CD14-positive monocyte (primary cell): Measurements from ENCODE around the gene SORD. TPM values are rescaled to one million over a fixed set of nuclear protein-coding genes. Genes with fewer than 3 reads are reported as not detected.

Experiments
- DNase-seq, 3 donors: peaks; one replicate each; pipeline ENCODE4 v3.0.0-alpha.2; 2011 to 2022
- H2AFZ ChIP-seq: 2 replicates; pipeline ENCODE4 v1.6.0; 2012; ENCODE audit warnings: mild to moderate bottlenecking, low read depth, low read length, inconsistent platforms; ENCODE audit not compliant: insufficient read depth, poor library complexity, severe bottlenecking
- H3K27ac ChIP-seq, 2 donors: 1 replicate in 1 of 2; 2 replicates in 1 of 2; pipeline ENCODE4 v1.5.1; 2012 to 2013; ENCODE audit warnings: low read length in 2 of 2, control low read depth in 1 of 2, inconsistent platforms in 1 of 2, low read depth in 1 of 2, mild to moderate bottlenecking in 1 of 2
- H3K27me3 ChIP-seq, 2 donors: one replicate each; pipeline versions ENCODE4 v1.6.0 to v1.6.1; 2011 to 2013; ENCODE audit warnings: low read length in 2 of 2; ENCODE audit not compliant: control insufficient read depth in 2 of 2, insufficient read depth in 2 of 2
- H3K36me3 ChIP-seq, 2 donors: replicated peaks in 1 of 2; 1 replicate in 1 of 2; 2 replicates in 1 of 2; pipeline versions ENCODE4 v1.5.1 to v1.6.1; 2012 to 2013; ENCODE audit warnings: low read length in 2 of 2, control low read depth in 1 of 2, inconsistent platforms in 1 of 2, mild to moderate bottlenecking in 1 of 2; ENCODE audit not compliant: insufficient read depth in 2 of 2, control insufficient read depth in 1 of 2
- H3K4me1 ChIP-seq, 2 donors: 1 replicate in 1 of 2; 2 replicates in 1 of 2; pipeline versions ENCODE4 v1.5.1 to v1.6.1; 2012 to 2013; ENCODE audit warnings: low read length in 2 of 2, control low read depth in 1 of 2, inconsistent platforms in 1 of 2, mild to moderate bottlenecking in 1 of 2, moderate library complexity in 1 of 2; ENCODE audit not compliant: insufficient read depth in 2 of 2, control insufficient read depth in 1 of 2
- H3K4me2 ChIP-seq: replicated peaks from 2 replicates; pipeline ENCODE3; 2012; ENCODE audit warnings: low read length, moderate library complexity, mild to moderate bottlenecking; ENCODE audit not compliant: poor library complexity, severe bottlenecking; ENCODE audit errors: extremely low read depth
- H3K4me3 ChIP-seq, 3 experiments: fragments of 200-600 bp in 1 of 3; sonication (generic) in 1 of 3; replicated peaks in 1 of 3; 1 replicate in 2 of 3; 2 replicates in 1 of 3; pipeline ENCODE4 v1.5.1; 2011 to 2013; ENCODE audit warnings: low read length in 3 of 3, mild to moderate bottlenecking in 3 of 3, control low read depth in 2 of 3, low read depth in 2 of 3, inconsistent platforms in 1 of 3, moderate library complexity in 1 of 3
- H3K79me2 ChIP-seq: 2 replicates; pipeline ENCODE4 v1.6.0; 2012; ENCODE audit warnings: mild to moderate bottlenecking, control low read depth, inconsistent platforms, low read length, moderate library complexity; ENCODE audit not compliant: insufficient read depth
- H3K9ac ChIP-seq: 2 replicates; pipeline ENCODE4 v1.6.0; 2017; ENCODE audit warnings: low read length, mild to moderate bottlenecking; ENCODE audit not compliant: insufficient read depth, poor library complexity, severe bottlenecking
- H3K9me3 ChIP-seq, 2 donors: replicated peaks in 1 of 2; 1 replicate in 1 of 2; 2 replicates in 1 of 2; pipeline versions ENCODE4 v1.5.1 to v1.6.1; 2012 to 2013; ENCODE audit warnings: low read length in 2 of 2, control low read depth in 1 of 2; ENCODE audit not compliant: control insufficient read depth in 1 of 2, insufficient read depth in 1 of 2
- H4K20me1 ChIP-seq: 2 replicates; pipeline ENCODE4 v1.6.0; 2012; ENCODE audit warnings: mild to moderate bottlenecking, low read length, control low read depth, moderate library complexity; ENCODE audit not compliant: insufficient read depth
- H3K27ac Mint-ChIP-seq, 7 donors: one replicate each; pipeline ENCODE4 v1.8.0; 2020; ENCODE audit warnings: mild to moderate bottlenecking in 7 of 7, mixed read lengths in 7 of 7, moderate library complexity in 6 of 7, inconsistent platforms in 2 of 7
- H3K27me3 Mint-ChIP-seq, 3 donors: one replicate each; pipeline ENCODE4 v1.8.0; 2021 to 2022; ENCODE audit warnings: low read depth in 3 of 3, mild to moderate bottlenecking in 3 of 3, mixed read lengths in 3 of 3, moderate library complexity in 3 of 3, inconsistent platforms in 1 of 3
- H3K36me3 Mint-ChIP-seq, 2 donors: one replicate each; pipeline ENCODE4 v1.8.0; 2020; ENCODE audit warnings: mixed read lengths in 2 of 2, inconsistent platforms in 1 of 2, mild to moderate bottlenecking in 1 of 2
- H3K4me1 Mint-ChIP-seq: one replicate; pipeline ENCODE4 v1.8.0; 2020; ENCODE audit warnings: mild to moderate bottlenecking, mixed read lengths
- H3K4me3 Mint-ChIP-seq, 2 donors: one replicate each; pipeline ENCODE4 v1.8.0; 2020; ENCODE audit warnings: mild to moderate bottlenecking in 2 of 2, mixed read lengths in 2 of 2, moderate library complexity in 1 of 2
- H3K9me3 Mint-ChIP-seq, 7 donors: one replicate each; pipeline ENCODE4 v1.8.0; 2020 to 2022; ENCODE audit warnings: mixed read lengths in 7 of 7, mild to moderate bottlenecking in 6 of 7, moderate library complexity in 6 of 7, inconsistent platforms in 2 of 7
- CTCF ChIP-seq: fragments of 200-600 bp; IDR thresholded peaks from one replicate; pipeline ENCODE4 v1.8.0; 2022; ENCODE audit warnings: antibody characterized with exemption, mild to moderate bottlenecking
- WGBS: methylation state at CpG from one replicate; pipeline ENCODE4 v1.1.5; 2013; ENCODE audit warnings: missing lambda C conversion rate; ENCODE audit not compliant: insufficient coverage; 5-methylcytosine and 5-hydroxymethylcytosine counted together
- intact Hi-C, 2 donors: fragments of 100-400 bp; cut with micrococcal nuclease; formaldehyde crosslinking; loops; one replicate each; pipeline versions ENCODE4 v1.15.0 to v1.15.1; 2023
- polyA plus RNA-seq, 3 donors: library from polyadenylated mRNA; depleted of rRNA in 1 of 3; unstranded in 2 of 3; stranded (reverse) in 1 of 3; fragments of 300-500 nt in 2 of 3; fragments of >200 nt in 1 of 3; fragmentation: Illumina TruSeq in 2 of 3; gene quantifications; 1 replicate in 2 of 3; 2 replicates in 1 of 3; pipeline ENCODE4 v1.2.3, GENCODE V29; 2012 to 2021

Gene SORD
- polyA plus RNA-seq, 3 donors = 17.9 to 22.6 (median 21.7) TPM

GRCh38 chr15:45105586-45105985 is 82.6 kb downstream of the SORD start:
- no peak overlapping the region for H3K4me3 Mint-ChIP-seq
- Histone ChIP-seq H3K4me2 (no peak overlapping the region), H3K27ac (no peak overlapping the region), H2AFZ (no peak overlapping the region), H3K79me2 (no peaks in the 10 kb centered on the region), H3K27me3 (peaks cover 12 to 17% of the 10 kb centered on the region in 2 donors), H3K4me3 (no peak overlapping the region), H3K9ac (no peak overlapping the region), H3K4me1 (no peaks in the 10 kb centered on the region), H3K36me3 (no peaks in the 10 kb centered on the region), H4K20me1 (no peaks in the 10 kb centered on the region), H3K9me3 (peaks cover 0 to 5% of the 10 kb centered on the region in 2 donors)
- no peaks in the 10 kb centered on the region for H3K4me1 Mint-ChIP-seq
- intact Hi-C loops = no loop called here
- 96% methylated on average over 6 of the region's 11 CpGs for WGBS
- no peak for DNase-seq
- no peak for TF ChIP-seq CTCF
- H3K27me3 Mint-ChIP-seq = peaks cover 26 to 33% (median 30%) of the 10 kb centered on the region in 3 donors
- peaks cover 0 to 2% of the 10 kb centered on the region in 2 donors for H3K36me3 Mint-ChIP-seq
- H3K27ac Mint-ChIP-seq = no peak overlapping the region
- peaks cover 0 to 5% (median 2%) of the 10 kb centered on the region in 7 donors for H3K9me3 Mint-ChIP-seq

- H3K4me3 ChIP-seq = no peak overlapping the region
- no peak overlapping the region for H3K4me3 Mint-ChIP-seq
- no peaks in the 10 kb centered on the region for H3K4me1 ChIP-seq
- WGBS = 74% methylated on average over 8 of the region's 15 CpGs
- no peak overlapping the region for H3K27ac Mint-ChIP-seq
- H3K4me2 ChIP-seq = no peak overlapping the region
- H3K27ac ChIP-seq = no peak overlapping the region
- H3K9ac ChIP-seq = no peak overlapping the region
- H3K9me3 Mint-ChIP-seq = peaks cover 0 to 5% (median 2%) of the 10 kb centered on the region in 7 donors
- no peaks in the 10 kb centered on the region for H4K20me1 ChIP-seq
- DNase-seq = no peak
- H3K27me3 ChIP-seq = peaks cover 14 to 19% of the 10 kb centered on the region in 2 donors
- H3K27me3 Mint-ChIP-seq = peaks cover 29 to 34% (median 30%) of the 10 kb centered on the region in 3 donors
- TF ChIP-seq CTCF = no peak
- H3K4me1 Mint-ChIP-seq = no peaks in the 10 kb centered on the region
- intact Hi-C loops = no loop called here
- H3K9me3 ChIP-seq = peaks cover 0 to 5% of the 10 kb centered on the region in 2 donors
- H3K36me3 Mint-ChIP-seq = peaks cover 0 to 2% of the 10 kb centered on the region in 2 donors
- no peaks in the 10 kb centered on the region for H3K36me3 ChIP-seq
- no peak overlapping the region for H2AFZ ChIP-seq
- no peaks in the 10 kb centered on the region for H3K79me2 ChIP-seq
Measured at GRCh38 chr15:45106002-45106790, 83.2 kb downstream of the SORD start.
